ENCODE results near the gene CDC6.
A peak's percentile ranks its signal among the peaks of the same experiment; 100 is the strongest.

CDC6 gene, protein sequence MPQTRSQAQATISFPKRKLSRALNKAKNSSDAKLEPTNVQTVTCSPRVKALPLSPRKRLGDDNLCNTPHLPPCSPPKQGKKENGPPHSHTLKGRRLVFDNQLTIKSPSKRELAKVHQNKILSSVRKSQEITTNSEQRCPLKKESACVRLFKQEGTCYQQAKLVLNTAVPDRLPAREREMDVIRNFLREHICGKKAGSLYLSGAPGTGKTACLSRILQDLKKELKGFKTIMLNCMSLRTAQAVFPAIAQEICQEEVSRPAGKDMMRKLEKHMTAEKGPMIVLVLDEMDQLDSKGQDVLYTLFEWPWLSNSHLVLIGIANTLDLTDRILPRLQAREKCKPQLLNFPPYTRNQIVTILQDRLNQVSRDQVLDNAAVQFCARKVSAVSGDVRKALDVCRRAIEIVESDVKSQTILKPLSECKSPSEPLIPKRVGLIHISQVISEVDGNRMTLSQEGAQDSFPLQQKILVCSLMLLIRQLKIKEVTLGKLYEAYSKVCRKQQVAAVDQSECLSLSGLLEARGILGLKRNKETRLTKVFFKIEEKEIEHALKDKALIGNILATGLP

DNA sequence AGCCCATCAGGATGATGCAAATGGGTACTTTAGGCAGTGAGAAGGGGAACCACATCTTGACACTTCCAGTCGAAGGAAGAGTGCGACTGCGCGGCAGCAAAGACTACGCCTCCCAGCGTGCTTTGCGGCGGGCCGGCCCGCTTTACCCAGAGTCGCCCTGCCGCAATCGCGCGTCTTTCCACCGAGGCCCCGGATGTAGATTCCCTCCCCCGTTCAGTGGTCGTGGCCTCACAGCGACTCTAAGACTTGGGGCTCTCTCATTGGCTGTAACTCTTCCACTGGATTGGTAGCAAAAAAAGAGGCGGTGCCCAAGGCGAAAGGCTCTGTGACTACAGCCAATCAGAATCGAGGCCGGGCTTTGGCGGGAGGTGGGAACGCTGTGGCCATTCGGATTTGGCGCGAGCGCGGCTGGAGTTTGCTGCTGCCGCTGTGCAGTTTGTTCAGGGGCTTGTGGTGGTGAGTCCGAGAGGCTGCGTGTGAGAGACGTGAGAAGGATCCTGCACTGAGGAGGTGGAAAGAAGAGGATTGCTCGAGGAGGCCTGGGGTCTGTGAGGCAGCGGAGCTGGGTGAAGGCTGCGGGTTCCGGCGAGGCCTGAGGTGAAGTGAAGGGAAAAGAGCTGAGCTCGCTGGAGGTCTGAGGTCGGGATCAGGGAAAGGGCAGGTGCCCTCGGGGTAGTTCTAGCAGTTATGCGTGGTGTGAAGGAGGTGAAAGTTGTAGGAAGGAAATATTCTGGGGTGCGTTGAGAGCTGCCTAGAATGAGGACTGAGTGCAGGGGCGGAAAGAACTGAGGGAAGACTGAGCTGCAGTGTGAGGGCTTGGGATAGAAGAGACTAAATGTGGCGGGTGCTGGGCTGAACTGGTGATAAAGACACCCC is at the start of gene CDC6:
Gene CDC6, plus strand, starts transcription at position 386 of the 876 bp plus-strand sequence. CDS start 1,542 bp downstream, outside the sequence.
- peak; percentile 99 for DNase-seq

DNA sequence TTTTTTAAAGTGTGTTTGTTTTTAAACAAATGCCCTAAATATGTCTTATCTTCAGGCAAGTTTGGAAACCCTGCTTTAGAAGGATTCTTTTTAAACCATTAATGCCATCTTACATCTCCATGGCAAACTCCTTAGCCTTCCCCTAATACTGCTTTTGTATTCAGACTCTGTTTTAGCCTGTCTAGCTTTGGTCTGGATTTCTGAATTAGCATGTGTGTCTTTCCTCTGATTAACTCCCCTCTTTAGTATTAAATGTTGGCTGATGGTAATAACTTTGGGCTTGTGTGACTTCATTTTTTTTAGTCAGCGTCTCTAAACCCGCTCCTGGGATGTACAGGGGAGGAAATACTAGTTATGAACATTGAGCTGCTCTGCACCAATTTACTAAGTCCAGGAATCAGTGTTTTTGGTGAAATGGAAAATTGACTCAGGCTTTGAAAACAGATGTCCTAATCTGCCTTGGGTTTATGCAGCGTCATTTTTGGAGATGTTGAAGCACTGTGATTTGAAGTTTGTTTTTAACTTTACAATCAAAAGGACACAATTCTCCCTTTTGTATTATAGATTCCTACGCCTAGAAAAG is 46.3 kb upstream of the CDC6 start:
- DNase-seq: no peak

DNA sequence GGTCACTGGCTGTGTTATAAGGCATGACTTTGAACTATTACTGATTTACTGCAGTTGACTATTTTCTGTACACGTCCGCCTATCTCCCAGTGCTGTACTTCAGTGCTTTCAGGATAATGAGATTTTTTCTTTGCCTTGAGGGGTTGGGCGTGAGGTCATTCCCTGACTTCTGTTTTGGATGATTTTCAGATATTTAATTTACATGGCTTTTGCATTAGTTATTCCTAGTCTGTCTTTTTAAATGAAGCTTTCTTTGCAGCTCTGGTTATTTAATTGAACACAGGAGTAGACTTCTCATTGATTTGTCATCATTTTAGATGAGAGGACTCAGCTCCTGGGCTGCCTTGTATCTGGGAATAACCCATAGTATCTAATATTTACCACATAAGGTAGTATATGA is 44.9 kb upstream of the CDC6 start:
- no peak for DNase-seq

DNA sequence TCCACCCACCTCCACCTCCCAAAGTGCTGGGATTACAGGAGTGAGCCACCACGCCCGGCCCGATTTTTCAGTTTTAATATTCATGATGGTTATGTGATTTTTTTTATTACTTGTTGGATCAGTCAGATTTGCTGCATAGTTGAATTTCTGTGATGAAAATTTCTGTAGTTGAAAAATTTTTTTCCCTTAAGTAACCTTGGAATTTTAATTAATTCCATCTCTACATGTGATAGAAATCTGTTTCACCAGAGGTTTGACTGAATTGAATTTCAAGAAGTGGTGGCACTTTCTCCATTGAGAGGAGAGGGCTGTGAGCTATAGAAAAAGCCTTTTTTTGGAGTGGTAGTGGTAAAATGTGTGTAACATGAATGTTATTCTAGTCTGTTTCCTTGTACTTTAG is 43.9 kb upstream of the CDC6 start:
- no peak for DNase-seq

DNA sequence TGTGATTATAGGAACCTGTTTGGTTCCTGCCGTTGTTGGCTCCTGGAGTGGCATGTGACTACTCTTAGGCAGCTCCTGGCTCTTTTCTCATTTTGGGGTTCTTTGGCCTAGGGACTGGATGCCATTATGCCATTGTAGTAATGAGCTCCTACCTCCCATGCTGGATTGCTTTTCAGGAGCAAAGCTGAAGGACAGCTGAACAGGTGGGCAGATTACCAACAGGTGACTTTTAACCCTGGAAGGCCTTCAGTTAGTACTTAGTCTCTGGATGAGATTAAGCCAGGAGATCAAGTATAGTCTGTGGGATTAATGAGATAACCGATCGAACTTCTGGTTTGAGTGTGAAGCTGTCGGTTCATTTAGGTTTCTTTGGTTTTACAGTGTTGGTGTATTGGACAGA is 43.4 kb upstream of the CDC6 start:
- DNase-seq: no peak

DNA sequence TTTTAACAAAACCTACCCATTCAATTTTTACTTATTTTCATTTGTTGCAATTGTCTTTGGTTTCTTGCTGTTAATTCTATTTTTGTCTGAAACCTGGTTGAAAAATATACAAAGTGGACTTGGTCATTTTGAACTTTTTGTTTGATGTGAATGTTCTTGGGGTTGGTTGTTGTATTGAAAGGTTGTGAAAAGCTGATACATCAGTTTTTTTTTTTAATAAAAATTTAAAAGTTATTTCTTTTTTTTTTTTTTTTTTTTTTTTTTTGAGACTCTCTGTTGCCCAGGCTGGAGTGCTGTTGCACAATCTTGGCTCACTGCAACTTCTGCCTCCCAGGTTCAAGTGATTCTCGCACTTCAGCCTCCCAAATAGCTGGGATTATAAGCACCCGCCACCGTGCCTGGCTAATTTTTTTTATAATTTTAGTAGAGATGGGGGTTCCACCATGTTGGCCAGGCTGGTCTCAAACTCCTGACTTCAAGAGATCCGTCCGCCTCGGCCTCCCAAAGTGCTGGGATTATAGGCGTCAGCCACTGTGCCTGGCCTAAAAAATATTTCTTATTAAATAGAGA is 39.7 kb upstream of the CDC6 start:
- no peak for DNase-seq

DNA sequence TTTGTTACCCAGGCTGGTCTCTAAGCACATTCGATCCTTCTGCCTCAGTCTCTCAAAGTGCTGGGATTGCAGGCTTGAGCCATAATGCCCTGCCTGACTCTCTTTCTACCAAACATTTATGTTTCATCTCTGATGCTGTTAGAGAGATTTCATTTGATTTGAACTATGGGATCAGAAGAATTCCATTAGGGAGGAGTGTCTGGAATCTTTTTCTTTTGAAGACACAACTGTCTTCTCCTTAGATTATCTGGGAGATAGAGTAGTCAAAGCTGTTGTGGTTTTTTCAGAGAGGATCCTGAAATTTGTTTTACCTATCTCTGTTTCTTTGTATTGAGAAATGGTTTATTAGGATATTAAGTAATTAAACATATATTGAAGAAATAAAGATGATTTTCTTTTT is 39.2 kb upstream of the CDC6 start:
- no peak for DNase-seq

DNA sequence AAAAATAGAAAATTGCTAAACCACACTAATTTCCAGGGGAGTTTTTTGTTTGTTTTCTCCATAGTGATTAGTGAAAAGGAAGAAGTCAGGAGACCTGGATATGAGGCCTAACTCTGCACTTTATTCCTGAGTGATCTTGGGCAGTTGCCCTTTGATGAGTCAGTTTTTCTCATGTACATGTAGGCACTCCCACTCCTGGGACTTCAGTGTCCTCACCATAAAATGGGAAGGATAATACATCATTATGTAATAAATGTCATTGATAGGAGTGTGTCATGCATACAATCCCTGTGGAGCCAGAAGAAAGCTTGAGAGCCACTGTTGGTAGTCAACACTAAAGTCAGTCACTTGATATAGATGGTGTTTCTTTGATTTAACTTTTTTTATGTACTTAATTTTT is 36.1 kb upstream of the CDC6 start:
- DNase-seq: no peak

DNA sequence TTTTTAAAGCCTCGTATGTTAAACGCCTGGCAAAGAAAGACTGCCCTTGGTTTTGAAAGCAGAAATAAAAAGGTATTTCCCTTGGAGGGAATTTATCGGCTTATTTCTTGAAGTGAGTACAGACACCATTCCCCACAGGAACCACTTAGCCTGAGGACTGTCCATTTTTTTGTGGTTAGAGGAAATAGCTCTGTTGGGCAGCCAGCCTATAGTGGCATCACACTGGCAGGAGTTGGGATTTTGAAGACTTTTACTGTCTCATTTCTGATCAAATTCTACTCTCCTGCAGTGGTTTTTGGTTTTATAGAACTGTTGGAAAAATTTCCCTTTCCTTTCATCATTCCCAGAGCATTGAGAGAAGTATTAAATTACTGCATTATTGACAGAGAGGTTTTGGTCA is 34.1 kb upstream of the CDC6 start:
- no peak for DNase-seq

DNA sequence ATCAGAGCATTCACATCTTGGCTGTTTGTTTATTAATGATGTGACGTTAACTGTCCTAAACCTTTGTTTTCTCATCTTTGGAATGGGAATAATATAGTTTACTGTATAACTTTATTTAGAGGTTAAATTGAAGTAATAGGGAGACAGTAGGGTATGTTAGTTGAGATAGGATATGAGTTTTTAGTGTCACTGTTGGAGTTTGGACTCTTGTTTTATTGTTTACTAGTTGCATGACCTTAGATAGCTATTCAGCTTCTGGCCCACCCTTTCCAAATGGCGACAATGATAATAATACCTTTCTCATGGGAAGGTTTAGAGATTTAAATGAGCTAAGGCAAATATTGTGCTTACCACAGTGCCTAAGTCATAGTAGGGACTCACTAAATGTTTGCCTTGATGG is 28.2 kb upstream of the CDC6 start:
- DNase-seq: no peak

DNA sequence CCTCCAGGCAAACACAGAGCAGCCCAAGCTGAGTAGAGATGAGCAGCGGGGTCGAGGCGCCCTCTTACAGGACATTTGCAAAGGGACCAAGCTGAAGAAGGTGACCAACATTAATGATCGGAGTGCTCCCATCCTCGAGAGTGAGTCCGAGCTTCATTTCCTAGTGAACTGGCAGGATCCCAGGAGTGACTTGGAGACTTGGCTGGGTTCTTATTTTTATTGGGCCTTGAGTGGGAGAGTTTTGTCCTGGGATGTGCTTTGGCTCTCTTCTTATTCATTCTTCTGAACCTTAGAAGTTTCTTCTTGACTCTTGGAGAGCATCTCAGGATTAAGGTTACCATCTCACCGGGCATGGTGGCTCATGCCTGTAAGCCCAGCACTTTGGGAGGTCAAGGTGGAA is 27.2 kb upstream of the CDC6 start:
- no peak for DNase-seq

DNA sequence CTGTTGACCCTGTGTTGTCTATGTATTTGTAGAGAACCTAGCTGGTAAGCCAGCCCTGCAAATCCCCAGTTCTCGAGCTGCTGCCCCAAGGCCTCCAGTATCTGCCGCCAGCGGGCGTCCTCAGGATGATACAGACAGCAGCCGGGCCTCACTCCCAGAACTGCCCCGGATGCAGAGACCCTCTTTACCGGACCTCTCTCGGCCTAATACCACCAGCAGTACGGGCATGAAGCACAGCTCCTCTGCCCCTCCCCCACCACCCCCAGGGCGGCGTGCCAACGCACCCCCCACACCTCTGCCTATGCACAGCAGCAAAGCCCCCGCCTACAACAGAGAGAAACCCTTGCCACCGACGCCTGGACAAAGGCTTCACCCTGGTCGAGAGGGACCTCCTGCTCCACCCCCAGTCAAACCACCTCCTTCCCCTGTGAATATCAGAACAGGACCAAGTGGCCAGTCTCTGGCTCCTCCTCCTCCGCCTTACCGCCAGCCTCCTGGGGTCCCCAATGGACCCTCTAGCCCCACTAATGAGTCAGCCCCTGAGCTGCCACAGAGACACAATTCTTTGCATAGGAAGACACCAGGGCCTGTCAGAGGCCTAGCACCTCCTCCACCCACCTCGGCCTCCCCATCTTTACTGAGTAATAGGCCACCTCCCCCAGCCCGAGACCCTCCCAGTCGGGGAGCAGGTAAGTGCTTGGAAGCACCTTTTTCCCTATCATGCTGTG is 23.1 kb upstream of the CDC6 start:
- no peak for DNase-seq

DNA sequence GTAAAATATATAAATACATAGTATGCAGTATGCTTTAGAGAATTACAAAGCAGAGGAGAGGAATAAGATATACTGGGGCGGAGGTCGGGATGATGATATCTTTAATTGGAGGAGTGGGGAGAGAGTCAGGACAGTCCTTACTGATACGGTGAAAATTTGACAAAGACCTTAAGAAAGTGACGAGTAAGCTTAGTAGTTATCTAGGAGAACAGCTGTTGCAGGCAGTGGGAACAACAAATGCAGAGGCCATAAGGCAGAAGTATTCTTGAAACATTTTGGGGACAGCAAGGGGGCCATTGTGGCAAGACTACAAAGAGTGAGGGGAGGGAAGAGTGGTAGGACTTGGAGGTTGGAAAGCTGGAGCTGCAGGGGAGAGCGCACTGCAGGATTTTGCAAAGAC is 22.3 kb upstream of the CDC6 start:
- DNase-seq: no peak

DNA sequence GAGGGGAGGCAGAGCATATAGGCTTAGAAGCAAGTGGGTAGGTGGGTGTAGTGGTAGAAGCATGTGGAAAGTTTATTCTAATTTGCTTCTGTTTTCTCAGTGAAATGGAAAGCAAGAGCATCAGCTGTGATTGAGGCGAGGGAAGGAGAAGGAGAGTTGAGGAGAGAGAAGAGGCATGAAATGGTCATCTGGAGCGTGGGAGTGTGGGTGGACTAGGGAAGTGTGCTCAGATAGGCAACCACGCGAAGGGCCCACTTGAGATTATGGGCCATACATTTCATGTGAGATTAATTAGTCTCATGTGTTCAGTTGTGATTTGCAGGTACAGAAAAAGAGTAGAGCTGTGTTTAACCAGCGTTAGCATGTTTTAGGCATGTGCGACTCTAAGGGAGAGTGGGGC is 20.8 kb upstream of the CDC6 start:
- DNase-seq: no peak

DNA sequence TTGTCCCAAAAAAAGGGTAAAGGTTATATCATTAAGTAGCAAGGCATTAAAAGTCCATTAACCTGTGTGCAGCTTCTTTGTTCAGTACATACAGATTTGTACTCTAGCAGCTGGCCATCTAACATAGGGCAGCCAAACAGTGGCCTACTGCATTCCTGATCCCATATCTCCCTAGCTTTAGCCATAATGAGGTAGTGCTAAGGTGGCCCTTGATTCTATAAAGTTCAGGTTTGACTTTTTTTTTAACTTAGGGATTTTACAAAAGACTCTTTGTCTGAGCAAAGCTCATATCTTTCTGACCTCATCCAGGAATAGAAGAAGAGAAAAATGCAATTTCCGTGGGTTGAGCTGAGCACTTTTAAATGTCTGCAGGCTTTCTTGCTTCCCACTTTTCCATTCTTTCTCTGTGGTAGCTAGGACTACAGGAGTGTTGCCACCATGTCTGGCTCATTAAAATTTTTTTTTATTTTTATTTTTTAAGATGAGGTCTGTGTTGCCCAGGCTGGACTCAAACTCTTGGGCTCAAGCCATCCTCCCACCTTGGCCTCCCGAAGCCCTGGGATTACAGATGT is 19.5 kb upstream of the CDC6 start:
- no peak for DNase-seq

DNA sequence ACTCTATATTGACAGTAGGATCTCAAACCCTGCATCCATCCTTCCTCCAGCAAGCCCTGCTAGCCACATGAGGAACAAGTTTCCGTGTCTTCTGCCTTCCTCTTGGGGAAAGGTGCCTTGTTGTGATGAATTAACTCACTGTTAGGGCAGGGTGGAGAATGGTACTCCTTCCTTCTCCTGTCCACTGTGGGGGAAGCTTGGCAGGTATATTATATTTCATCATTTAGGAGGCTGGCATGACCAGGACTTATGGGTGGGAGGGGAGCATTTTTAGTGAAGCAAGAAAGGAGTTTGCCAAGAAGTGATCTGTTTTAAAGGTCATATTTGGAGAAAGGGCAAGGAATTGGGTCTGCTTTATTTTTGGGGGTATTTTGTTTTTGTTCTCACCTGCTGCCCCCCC is 9.3 kb upstream of the CDC6 start:
- no peak for DNase-seq

DNA sequence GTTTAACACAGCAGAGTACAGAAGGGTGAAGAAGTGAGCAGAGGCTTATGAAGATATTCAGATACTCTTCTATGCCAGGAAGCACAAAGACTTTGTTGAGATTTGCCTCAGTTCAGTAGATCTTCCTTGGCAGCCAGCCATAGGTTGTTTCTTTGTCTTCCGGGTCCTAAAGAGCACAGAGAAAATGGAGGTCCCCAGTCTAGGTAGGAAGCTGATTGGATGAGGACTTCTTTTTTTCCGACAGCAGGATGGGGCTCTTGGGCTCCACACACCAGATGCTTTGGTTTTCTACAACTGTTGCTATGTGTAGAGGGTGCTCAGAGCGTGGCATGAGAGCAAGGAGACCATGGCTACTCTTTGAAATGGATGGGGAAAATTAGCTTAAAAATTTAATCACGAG is 8.3 kb upstream of the CDC6 start:
- DNase-seq: no peak

DNA sequence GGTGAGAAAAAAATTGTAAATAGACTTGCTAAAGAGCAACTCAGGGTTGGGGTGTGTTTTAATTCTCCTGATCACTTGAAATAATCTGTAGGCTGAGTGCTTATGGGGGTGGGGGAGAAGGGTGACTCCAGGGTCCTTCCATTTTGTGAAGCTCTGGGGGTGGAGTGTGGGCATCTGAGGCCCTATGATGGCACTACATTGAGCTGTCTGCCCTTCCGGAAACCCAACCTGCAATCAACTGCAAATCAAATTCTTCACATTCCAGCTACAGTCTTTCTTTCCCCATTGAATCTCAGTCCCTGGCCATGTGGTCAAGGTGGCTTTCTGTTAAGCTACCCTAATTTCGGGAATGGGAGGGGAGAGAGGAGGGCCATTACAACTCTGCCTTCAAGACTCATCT is 6.0 kb upstream of the CDC6 start:
- no peak for DNase-seq

DNA sequence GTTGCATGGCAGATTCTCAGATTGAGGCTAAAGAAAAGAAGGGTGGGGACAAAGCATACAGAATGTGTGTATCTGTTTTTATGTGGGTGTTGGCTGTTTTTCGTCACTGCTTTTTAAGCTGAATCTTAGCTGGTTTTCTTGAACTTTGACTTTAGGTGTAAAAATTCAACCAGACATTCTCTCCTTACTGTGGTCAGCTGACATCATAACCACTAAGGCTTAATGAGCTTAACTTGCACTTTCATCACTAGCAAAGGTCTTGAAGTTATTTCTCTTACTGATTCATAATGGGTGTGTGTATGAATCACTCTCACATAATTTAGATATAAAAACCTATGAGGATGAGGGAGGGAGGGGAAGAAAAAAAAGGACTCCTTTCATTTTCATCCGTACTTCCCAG is 4.0 kb upstream of the CDC6 start:
- DNase-seq: no peak

DNA sequence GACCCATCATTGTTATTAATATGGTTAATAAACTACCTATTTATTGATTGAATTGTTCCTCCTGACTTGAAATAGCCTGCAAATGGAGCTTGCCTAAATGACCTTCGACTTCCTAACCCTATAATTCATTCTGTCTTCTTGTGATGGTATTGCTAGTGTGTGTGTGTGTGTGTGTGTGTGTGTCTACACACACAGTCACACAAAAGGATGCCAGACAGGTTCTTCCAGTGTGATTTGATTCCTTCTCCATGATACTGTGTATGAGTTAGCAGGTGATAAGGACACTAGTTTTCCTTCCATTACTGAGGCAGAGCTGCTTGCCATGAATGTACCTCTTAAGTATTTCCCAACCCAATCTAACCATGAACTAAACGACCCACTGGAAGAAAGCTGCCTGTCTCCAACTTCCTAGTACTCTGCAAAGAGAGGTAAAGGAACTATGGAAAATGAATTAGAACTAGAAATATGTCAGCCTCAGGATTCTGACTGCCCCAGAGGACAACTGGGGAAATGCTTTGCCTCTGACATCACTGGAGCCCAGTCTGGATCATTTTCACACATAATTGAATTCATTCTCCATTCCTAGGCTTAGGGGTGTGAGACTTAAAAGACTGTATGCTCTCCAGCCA is 3.5 kb upstream of the CDC6 start:
- no peak for DNase-seq

DNA sequence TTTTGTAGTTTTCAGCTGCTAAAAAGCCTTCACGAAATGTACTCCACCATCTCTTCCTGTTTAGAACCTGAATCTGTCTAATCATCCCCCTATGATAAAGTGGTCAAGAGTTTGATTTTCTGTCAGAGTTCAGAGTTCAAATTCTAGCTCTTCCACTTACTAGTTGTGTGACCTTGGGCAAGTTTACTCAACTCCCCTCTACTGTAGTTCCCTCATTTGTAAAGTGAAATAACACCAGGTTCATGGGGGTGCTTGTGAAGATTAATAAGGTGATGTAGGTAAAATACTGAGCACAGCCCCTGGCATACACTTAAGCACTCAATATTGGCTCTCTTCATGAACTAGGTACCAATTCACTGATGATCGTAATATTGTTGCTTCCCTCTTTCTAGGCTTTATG is 1.2 kb upstream of the CDC6 start:
- DNase-seq: no peak

DNA sequence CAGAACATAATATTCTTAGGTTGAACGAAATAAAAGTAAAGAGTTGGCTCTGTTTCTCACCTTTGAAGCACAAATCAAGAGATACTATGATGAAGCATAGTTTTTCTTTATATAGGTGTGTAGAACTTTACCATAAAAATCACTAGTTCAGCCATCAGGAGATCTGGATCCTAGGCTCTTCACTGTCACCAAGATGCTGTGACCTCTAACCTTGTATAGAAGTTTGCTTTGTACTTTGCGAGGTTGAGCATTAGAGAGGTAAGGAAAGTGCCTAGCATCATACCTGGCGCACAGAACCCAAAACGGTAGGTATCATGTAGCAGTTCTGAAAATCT is 553 bp upstream of the CDC6 start:
- no peak for DNase-seq
